Bronchial epithelial cell (primary cell): ENCODE measurements around the gene PPM1L. TPM values are rescaled to one million over a fixed set of nuclear protein-coding genes. Genes with fewer than 3 reads are reported as not detected.
A peak's percentile ranks its signal among the peaks of the same experiment; 100 is the strongest.

Source experiments
- DNase-seq: peaks from one replicate; pipeline ENCODE4 v3.0.0-alpha.2; 2010; ENCODE audit warnings: low read depth
- FAIRE-seq: peaks from 2 replicates; lab custom pipeline; 2011; peaks lifted over from hg19 to GRCh38; lab: Jason Lieb, UNC
- H3K27me3 ChIP-seq: 2 replicates; pipeline ENCODE4 v1.5.1; 2011; ENCODE audit warnings: low read length; ENCODE audit not compliant: control insufficient read depth, insufficient read depth
- H3K36me3 ChIP-seq: 2 replicates; pipeline ENCODE4 v1.5.1; 2011; ENCODE audit warnings: low read length; ENCODE audit not compliant: control insufficient read depth, insufficient read depth
- H3K4me3 ChIP-seq: 2 replicates; pipeline ENCODE4 v1.5.1; 2011; ENCODE audit warnings: mild to moderate bottlenecking, low read depth, low read length, control low read depth
- total RNA-seq: library from RNA; depleted of rRNA; stranded (reverse); fragments of >200 nt; gene quantifications from 2 replicates; pipeline ENCODE4 v1.2.1, GENCODE V29; 2014
- TF ChIP-seq, protein P1 (sequence below): IDR thresholded peaks from 2 replicates; pipeline ENCODE4 v1.5.1; 2011; ENCODE audit warnings: mild to moderate bottlenecking, moderate library complexity, low read length, control low read depth, inconsistent platforms; ENCODE audit not compliant: insufficient read depth, severe bottlenecking

PPM1L gene
- total RNA-seq, 1 donor from 2014 or later: 3.2 TPM

DNA sequence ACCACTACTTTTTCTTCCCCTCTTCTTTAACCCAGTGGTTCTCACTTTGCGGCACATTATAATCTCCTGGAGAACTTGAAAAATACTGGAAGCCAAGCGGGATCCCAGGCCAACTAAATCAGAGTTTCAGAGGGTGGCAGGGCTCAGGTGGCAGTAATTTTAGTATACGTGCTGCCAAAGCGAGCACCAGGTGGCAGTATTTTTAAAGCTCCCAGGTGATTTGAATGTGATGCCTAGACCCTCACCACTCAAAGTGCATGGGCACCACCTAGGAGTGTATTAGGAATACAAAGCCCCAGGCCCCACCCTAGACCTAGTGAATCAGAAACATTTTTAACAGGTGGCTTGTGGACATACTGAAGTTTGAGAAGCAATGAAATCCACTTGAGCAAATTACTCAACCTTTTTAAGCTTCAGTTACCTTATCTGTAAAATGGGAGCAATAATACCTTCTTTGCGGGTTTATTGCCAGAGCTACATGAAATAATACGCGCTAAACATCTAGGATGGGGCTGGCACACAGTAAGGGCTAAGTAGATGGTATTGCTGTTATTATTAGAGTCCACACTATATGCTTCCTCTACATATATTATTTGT, 340.8 kb downstream of the PPM1L start:
- no peaks in the 10 kb centered on the region for H3K36me3 ChIP-seq
- DNase-seq (peak; percentile 24), FAIRE-seq (no peak)
- TF ChIP-seq, protein P1, sequence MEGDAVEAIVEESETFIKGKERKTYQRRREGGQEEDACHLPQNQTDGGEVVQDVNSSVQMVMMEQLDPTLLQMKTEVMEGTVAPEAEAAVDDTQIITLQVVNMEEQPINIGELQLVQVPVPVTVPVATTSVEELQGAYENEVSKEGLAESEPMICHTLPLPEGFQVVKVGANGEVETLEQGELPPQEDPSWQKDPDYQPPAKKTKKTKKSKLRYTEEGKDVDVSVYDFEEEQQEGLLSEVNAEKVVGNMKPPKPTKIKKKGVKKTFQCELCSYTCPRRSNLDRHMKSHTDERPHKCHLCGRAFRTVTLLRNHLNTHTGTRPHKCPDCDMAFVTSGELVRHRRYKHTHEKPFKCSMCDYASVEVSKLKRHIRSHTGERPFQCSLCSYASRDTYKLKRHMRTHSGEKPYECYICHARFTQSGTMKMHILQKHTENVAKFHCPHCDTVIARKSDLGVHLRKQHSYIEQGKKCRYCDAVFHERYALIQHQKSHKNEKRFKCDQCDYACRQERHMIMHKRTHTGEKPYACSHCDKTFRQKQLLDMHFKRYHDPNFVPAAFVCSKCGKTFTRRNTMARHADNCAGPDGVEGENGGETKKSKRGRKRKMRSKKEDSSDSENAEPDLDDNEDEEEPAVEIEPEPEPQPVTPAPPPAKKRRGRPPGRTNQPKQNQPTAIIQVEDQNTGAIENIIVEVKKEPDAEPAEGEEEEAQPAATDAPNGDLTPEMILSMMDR: peak; percentile 49
- H3K27me3 ChIP-seq: no peaks in the 10 kb centered on the region
- H3K4me3 ChIP-seq: no peak overlapping the region

GRCh38 chr3:161100994-161101393, 345.0 kb downstream of the PPM1L start:
- Histone ChIP-seq H3K4me3 (no peak overlapping the region), H3K36me3 (no peaks in the 10 kb centered on the region), H3K27me3 (no peaks in the 10 kb centered on the region)
- FAIRE-seq (no peak), DNase-seq (no peak)
- TF ChIP-seq, protein P1: no peak

DNA sequence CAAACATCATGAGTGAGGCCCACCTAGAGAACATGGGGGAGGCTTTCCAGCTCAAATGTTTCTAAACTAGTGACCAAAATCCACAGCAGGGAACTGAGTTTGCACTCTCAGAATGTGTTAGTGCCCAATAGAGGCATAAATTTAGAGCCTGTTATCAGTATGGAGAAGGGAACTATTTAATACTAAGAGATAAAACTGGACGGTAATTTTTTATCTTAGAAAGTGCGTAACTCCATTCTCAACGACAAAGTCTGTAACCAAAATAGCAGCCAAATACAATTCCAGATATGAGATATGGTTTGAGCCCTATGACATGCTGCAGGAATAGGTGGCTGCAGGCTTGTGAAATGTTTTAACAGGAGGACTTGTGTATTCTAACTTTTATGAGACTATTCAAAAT, 345.6 kb downstream of the PPM1L start:
- no peak for FAIRE-seq
- Histone ChIP-seq H3K27me3 (no peaks in the 10 kb centered on the region), H3K36me3 (no peaks in the 10 kb centered on the region), H3K4me3 (no peak overlapping the region)
- no peak for DNase-seq
- TF ChIP-seq, protein P1: no peak

GRCh38 chr3:161103776-161104385, 347.9 kb downstream of the PPM1L start:
- DNase-seq: no peak
- no peaks in the 10 kb centered on the region for H3K36me3 ChIP-seq
- H3K27me3 ChIP-seq: no peaks in the 10 kb centered on the region
- H3K4me3 ChIP-seq: peak overlapping the region; percentile 81
- no peak for FAIRE-seq
- TF ChIP-seq, protein P1: no peak

DNA sequence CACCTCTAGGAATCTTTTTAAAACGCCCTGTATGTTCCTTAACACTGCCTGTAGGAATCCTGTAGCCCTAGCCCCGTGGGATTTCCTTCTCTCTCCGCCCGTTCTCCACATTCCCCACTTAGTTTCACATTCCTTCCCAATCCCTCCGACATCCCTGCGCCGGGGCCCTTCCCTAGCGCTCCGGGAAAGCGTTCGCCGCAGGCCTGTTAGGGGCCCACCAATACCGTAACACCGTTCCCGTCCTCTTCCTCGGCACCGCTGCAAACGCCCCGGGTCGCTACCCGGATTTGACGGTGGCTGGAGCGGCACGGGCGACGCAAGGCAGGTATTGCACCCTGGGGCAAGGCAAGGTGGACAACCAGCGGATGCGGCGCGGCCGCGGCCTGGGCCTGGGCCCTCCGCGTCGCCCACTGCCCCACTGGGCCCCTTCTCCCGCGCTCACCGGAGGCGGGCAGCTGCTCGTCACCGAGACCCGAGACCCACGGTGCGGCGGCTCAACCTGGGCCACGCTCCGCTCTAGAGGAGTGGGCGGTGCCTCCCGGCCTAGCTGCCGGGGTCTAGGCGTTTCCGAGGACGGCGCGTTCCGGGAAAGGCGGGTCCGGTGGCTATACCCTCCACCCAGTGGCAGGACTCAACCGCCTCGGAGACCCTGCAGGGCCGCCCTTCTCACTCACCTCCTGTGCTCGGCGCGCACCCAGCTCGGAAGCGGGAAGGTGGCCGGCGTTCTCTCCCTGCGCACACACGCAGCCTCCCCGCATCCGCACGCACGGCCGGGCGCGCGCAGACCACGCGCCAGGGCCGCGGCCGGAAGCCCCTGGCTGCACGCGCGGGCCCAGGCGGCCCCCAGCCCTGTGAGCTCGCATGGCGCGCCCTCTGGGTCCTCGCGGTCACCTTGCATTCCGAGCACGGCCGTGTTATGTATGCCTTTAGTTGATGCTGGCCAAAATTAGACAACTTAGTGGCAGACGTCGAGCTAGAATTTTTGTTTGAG, 348.8 kb downstream of the PPM1L start, which contains the start of gene B3GALNT1:
Gene B3GALNT1 (minus strand): TSS at position 789 of the 991 bp plus-strand sequence. CDS start 18,595 bp downstream, outside the sequence.
- TF ChIP-seq, protein P1: no peak
- Histone ChIP-seq H3K27me3 (no peaks in the 10 kb centered on the region), H3K36me3 (no peaks in the 10 kb centered on the region), H3K4me3 (peak within 1 kb of the TSS; percentile 81)
- FAIRE-seq: no peak
- peak; percentile 37 for DNase-seq
